GM12865 (cell line): ENCODE data around the gene ZBTB20.

Experiments
- DNase-seq: peaks from one replicate; pipeline ENCODE4 v3.0.0; 2010; ENCODE audit warnings: low read depth
- H3K4me3 ChIP-seq: 2 replicates; pipeline ENCODE4 v1.5.1; 2011; ENCODE audit warnings: mild to moderate bottlenecking, low read depth, low read length, control low read depth
- TF ChIP-seq, protein P1 (sequence below): IDR thresholded peaks from 2 replicates; pipeline ENCODE4 v1.5.1; 2011; ENCODE audit warnings: low read length, control low read depth, low read depth, inconsistent platforms; ENCODE audit not compliant: insufficient read depth; ENCODE audit errors: missing control alignments

The ZBTB20 gene

DNA sequence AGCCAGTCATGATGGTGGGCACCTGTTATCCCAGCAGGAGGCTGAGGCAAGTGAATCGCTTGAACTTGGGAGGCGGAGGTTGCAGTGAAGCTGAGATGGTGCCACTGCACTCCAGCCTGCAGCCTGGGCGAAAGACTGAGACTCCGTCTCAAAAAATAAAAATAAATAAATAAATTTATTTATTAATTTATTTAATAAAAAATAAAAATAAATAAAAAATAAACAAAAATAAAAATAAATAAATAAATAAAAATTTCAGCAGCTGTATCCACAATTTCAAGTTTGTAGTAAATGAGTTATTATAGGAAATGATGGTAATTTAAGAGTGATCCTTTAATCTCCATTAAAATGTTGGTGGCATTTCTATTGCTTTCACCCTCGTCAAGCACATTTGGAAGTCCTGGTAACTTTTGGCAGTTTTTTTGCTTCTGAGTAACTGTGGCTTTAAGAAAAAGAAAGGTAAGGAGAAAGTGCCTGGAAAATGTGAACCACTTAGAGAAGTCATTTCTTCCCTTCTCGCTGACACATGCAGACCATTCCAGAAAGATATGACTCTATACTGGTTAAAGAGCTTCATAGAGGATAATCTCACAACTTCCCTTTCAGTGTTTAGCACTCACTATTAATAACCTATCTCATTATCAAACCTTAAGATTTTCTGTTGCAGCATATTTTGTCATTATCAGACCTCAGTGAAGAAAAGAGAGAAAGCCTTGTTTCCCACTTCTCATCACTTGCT lies 556.6 kb downstream of the ZBTB20 start:
- H3K4me3 ChIP-seq, result no peak overlapping the region
- TF ChIP-seq, protein P1, sequence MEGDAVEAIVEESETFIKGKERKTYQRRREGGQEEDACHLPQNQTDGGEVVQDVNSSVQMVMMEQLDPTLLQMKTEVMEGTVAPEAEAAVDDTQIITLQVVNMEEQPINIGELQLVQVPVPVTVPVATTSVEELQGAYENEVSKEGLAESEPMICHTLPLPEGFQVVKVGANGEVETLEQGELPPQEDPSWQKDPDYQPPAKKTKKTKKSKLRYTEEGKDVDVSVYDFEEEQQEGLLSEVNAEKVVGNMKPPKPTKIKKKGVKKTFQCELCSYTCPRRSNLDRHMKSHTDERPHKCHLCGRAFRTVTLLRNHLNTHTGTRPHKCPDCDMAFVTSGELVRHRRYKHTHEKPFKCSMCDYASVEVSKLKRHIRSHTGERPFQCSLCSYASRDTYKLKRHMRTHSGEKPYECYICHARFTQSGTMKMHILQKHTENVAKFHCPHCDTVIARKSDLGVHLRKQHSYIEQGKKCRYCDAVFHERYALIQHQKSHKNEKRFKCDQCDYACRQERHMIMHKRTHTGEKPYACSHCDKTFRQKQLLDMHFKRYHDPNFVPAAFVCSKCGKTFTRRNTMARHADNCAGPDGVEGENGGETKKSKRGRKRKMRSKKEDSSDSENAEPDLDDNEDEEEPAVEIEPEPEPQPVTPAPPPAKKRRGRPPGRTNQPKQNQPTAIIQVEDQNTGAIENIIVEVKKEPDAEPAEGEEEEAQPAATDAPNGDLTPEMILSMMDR, result no peak

DNA sequence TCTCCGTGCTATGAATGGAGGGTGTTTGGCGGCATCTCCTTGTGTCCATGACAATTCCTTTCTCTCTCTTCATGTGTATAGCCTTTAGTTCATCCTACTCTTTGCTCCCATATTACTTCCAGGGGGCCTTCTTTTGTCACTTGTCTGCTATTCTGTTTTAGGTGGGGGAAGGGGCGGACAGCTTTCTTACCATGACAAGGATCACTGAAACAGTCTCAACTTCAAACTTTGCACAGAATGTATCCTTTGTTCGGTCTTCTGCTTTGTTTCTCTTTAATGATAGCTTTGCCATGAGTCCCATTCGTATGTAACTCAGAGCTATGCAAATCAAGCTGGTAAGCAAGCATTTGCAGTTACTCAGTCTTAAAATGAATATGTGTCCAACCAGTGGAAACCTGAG lies 559.1 kb downstream of the ZBTB20 start:
- TF ChIP-seq, protein P1, result no peak
- DNase-seq, result no peak
- no peak overlapping the region for H3K4me3 ChIP-seq

More for the DNA sequence above, 556.6 kb downstream of the ZBTB20 start:
- no peak for DNase-seq

- TF ChIP-seq, protein P1, result no peak
- no peak for DNase-seq
- no peak overlapping the region for H3K4me3 ChIP-seq
Observed at GRCh38 chr3:114586119-114586518, 561.0 kb downstream of the ZBTB20 start.

GRCh38 chr3:114585687-114586086 lies 561.4 kb downstream of the ZBTB20 start:
- TF ChIP-seq, protein P1, result no peak
- no peak overlapping the region for H3K4me3 ChIP-seq
- no peak for DNase-seq

DNA sequence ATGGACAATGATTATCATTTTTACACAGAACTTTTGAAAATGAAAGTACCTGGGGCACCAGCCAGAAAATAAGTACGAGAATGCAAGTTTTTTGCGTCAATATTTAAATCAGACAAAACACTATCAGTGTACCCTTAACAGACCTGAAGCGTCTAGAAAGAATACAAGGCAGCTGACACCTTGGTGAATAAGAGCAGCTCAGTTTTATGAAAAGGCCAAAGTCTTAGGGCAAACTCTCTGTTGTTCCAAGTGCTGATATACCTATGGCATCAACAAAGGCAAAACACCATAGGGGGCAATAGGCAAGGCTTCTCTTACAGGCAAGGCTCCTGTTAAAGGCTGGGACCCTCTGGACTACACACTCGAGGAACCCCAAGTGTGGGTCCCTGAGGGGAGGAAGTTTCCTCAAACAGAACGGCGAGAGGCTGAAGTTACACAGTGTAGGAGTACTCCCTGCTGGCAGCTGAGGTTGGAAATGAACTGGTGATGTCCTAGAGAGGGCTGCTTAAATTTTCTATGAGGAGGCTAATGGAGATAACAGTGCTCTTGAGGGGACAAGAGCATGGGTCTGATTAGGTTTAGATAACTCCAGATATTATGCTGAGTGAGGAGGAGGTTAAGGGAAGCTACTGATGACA lies 562.2 kb downstream of the ZBTB20 start:
- H3K4me3 ChIP-seq, result no peak overlapping the region
- TF ChIP-seq, protein P1, result no peak
- DNase-seq, result peak; percentile 12

GRCh38 chr3:114582929-114583328 lies 564.2 kb downstream of the ZBTB20 start:
- no peak overlapping the region for H3K4me3 ChIP-seq
- TF ChIP-seq, protein P1, result no peak
- DNase-seq, result peak; percentile 72
